Psoas muscle (tissue), 8 donors: ENCODE measurements around the gene NLGN1. TPM values are rescaled to one million over a fixed set of nuclear protein-coding genes. Genes with fewer than 3 reads are reported as not detected.

Experiments used
- ATAC-seq, 4 donors: fragments of 200-7000 bp; cut with Tn5 transposase; one replicate each; pipeline ENCODE4 v1.9.1; 2020; ENCODE audit warnings: moderate library complexity in 3 of 4, mild to moderate bottlenecking in 2 of 4
- DNase-seq, 2 donors: peaks; one replicate each; pipeline ENCODE4 v3.0.0-alpha.2; 2020
- H3K27ac ChIP-seq: fragments of 200-600 bp; one replicate; pipeline ENCODE4 v1.8.0; 2022
- H3K27me3 ChIP-seq, 3 donors: fragments of 200-600 bp in 1 of 3; one replicate each; pipeline versions ENCODE4 v1.6.1 to v1.8.0; 2013 to 2022; ENCODE audit warnings: low read length in 2 of 3, mild to moderate bottlenecking in 2 of 3, moderate library complexity in 1 of 3; ENCODE audit not compliant: insufficient read depth in 3 of 3
- H3K36me3 ChIP-seq, 2 donors: fragments of 200-600 bp in 1 of 2; one replicate each; pipeline versions ENCODE4 v1.6.1 to v1.8.0; 2013 to 2022; ENCODE audit warnings: low read depth in 1 of 2, mild to moderate bottlenecking in 1 of 2, moderate library complexity in 1 of 2; ENCODE audit not compliant: insufficient read depth in 1 of 2
- H3K4me1 ChIP-seq: fragments of 200-600 bp; one replicate; pipeline ENCODE4 v1.8.0; 2022
- H3K4me3 ChIP-seq: fragments of 200-600 bp; one replicate; pipeline ENCODE4 v1.8.0; 2022; ENCODE audit warnings: mild to moderate bottlenecking
- H3K9me3 ChIP-seq: fragments of 200-600 bp; one replicate; pipeline ENCODE4 v1.8.0; 2022
- CTCF ChIP-seq: fragments of 200-600 bp; IDR thresholded peaks from one replicate; pipeline ENCODE4 v1.8.0; 2022; ENCODE audit warnings: antibody characterized with exemption
- WGBS, 3 donors: extraction: QIAGEN DNeasy Blood & Tissue Kit; methylation state at CpG; one replicate each; pipeline versions ENCODE4 v1.1.6 to v1.1.7; 2013; 5-methylcytosine and 5-hydroxymethylcytosine counted together
- intact Hi-C, 2 donors: fragments of 100-400 bp; cut with DNase I; formaldehyde crosslinking; loops; one replicate each; pipeline versions ENCODE4 v1.11.0 to v1.14.2; 2022
- polyA plus RNA-seq, 3 donors: library from polyadenylated mRNA; stranded (reverse); fragments of 200-250 nt; gene quantifications; one replicate each; pipeline ENCODE4 v1.2.3, GENCODE V29; 2013
- total RNA-seq, 4 donors: library from RNA; stranded (reverse); fragmentation: NEBNext Ultra II Directional in 2 of 4; extraction: Animal tissue kit (Norgen Biotek cat#: 25700) in 2 of 4; gene quantifications; one replicate each; pipeline versions ENCODE4 v1.2.1 to v1.2.4, GENCODE V29; 2021 to 2023
- donor health status: healthy with polysubstance abuse.
- donor health status: DM: no; HTN: no; CAD: no; lungs with moderate emphysema.
- donor health status: Bipolar disorder and iron deficiency.
- donor health status: healthy.
- donor health status: DM: yes; HTN: yes; CAD: no.
- donor health status: DM: no; HTN: no; CAD: no.
- donor health status: DM: no; HTN: no; CAD: no.
- donor health status: DM: yes; HTN: yes; CAD: no.

Gene NLGN1
- total and polyA plus RNA-seq, 7 donors, result 0.04 to 1.0 (median 0.54) TPM

GRCh38 chr3:174294616-174295015 is 897.1 kb downstream of the NLGN1 start:
- Histone ChIP-seq H3K27me3 (no peaks in the 10 kb centered on the region), H3K9me3 (no peaks in the 10 kb centered on the region), H3K36me3 (no peaks in the 10 kb centered on the region), H3K4me1 (no peaks in the 10 kb centered on the region), H3K4me3 (no peak overlapping the region), H3K27ac (no peak overlapping the region)
- TF ChIP-seq CTCF, result no peak
- no peak for DNase-seq
- intact Hi-C loops, result no loop called here
- ATAC-seq, result no peak

GRCh38 chr3:174295306-174296092 is 898.0 kb downstream of the NLGN1 start:
- Histone ChIP-seq H3K4me3 (no peak overlapping the region), H3K27me3 (no peaks in the 10 kb centered on the region), H3K9me3 (no peaks in the 10 kb centered on the region), H3K27ac (no peak overlapping the region), H3K4me1 (no peaks in the 10 kb centered on the region), H3K36me3 (no peaks in the 10 kb centered on the region)
- intact Hi-C loops, result no loop called here
- no peak for TF ChIP-seq CTCF
- DNase-seq, result no peak
- 56 to 59% (median 57%) methylated on average over 7 of the region's 7 CpGs for WGBS, 3 donors
- no peak for ATAC-seq

GRCh38 chr3:174302746-174303315 is 905.3 kb downstream of the NLGN1 start:
- ATAC-seq (no peak), DNase-seq (no peak)
- intact Hi-C loops, result no loop called here
- Histone ChIP-seq H3K27ac (no peak overlapping the region), H3K9me3 (no peaks in the 10 kb centered on the region), H3K27me3 (no peaks in the 10 kb centered on the region), H3K4me3 (no peak overlapping the region), H3K4me1 (no peaks in the 10 kb centered on the region), H3K36me3 (no peaks in the 10 kb centered on the region)
- TF ChIP-seq CTCF, result no peak
- 90 to 94% (median 92%) methylated on average over 1 of the region's 1 CpG for WGBS, 3 donors

DNA sequence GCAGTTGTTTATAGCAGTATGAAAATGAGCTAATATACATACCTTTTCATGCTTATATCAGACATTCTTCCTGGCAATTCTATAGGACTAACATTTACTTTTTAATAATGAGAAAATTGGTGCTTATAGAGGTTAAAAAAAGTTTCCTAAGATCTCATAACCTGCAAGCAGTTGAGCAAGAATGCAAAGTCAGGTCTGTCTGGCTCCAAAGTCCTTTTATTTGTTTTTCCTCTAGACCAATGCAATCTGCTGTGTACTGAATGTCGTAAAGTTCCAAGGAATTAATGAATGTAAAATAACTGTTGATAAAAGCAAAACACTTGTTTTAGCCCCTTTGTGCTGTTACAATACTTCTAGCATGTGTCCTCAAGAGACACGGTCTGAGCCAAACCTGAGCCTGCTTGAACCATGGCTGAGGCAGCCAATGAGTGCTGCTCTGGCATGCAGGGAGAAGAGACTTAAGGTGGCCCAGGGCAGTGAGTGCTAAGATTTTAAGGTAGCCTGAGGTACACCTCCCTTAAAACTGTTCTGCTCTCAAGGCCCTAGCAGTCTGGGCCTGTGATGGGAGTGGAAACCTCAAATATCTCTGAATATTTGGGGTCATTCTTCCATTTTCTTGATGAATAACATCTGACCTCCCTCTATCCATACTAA is 906.5 kb downstream of the NLGN1 start:
- no peaks in the 10 kb centered on the region for H3K36me3 ChIP-seq
- H3K9me3 ChIP-seq, result no peaks in the 10 kb centered on the region
- H3K4me3 ChIP-seq, result no peak overlapping the region
- H3K27ac ChIP-seq, result no peak overlapping the region
- peak in 1 of 2 donors; percentile 19 for DNase-seq
- no peaks in the 10 kb centered on the region for H3K4me1 ChIP-seq
- WGBS, 3 donors, result 27 to 38% (median 30%) methylated on average over 2 of the region's 2 CpGs
- intact Hi-C loops, result no loop called here
- TF ChIP-seq CTCF, result no peak
- no peak for ATAC-seq
- H3K27me3 ChIP-seq, result no peaks in the 10 kb centered on the region
